ENCODE results near the gene CTNNBL1.
"Not testable (repeated sequence)": the region's sequence is repeated elsewhere in the genome, so short reads cannot be mapped to it uniquely, and the experiment has no call there.

The CTNNBL1 gene, protein sequence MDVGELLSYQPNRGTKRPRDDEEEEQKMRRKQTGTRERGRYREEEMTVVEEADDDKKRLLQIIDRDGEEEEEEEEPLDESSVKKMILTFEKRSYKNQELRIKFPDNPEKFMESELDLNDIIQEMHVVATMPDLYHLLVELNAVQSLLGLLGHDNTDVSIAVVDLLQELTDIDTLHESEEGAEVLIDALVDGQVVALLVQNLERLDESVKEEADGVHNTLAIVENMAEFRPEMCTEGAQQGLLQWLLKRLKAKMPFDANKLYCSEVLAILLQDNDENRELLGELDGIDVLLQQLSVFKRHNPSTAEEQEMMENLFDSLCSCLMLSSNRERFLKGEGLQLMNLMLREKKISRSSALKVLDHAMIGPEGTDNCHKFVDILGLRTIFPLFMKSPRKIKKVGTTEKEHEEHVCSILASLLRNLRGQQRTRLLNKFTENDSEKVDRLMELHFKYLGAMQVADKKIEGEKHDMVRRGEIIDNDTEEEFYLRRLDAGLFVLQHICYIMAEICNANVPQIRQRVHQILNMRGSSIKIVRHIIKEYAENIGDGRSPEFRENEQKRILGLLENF

DNA sequence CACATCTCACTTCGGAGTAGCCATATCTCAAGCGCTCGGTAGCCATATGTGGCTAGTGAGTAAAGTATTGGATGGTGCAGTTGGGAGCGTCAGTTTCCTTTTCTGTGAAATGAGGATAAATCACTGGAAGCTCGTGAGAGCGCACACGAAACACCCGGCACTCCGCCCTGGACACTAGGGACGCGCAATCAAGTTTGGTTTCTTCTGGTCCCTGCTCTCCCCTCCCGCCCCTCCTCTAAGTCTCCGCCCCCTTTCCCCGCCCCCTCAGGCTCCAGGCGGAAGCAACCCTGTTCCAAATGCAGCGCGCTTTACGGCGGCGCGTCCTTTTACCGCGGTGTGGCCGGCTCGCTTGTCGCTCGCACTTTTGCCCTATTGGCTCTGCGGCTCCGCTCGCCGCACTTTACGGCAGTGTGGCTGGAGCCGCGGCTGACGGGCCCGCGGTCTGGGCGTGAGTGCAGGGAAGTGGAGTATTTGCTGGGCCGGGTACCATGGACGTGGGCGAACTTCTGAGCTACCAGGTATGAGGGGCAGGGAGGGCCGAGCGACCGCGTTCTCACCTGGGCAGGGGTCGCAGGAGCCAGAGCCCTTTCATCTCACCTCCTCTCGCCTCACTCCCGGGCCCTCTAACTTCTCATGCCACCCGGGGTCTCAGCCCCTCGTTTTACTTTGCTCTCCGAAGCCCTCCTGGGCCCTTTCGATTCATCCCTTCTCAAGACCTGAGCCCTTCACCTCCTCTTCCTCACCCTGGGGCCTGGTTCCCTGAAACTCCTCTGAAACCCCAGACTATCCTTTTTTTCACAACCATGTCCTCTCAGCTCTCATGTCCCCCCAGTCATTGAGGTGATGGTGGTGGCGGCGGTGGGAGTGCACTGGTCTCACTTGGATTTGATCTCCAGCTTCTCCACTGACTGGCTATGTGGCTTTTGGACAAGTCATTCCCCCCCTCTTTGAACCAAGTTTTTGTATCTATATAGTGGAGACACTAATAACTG, at the start of gene CTNNBL1:
Gene CTNNBL1 (plus strand): TSS at position 396 of the 992 bp plus-strand sequence. CDS start 93 bp downstream, at position 489.
- peak; percentile 97 for DNase-seq

DNA sequence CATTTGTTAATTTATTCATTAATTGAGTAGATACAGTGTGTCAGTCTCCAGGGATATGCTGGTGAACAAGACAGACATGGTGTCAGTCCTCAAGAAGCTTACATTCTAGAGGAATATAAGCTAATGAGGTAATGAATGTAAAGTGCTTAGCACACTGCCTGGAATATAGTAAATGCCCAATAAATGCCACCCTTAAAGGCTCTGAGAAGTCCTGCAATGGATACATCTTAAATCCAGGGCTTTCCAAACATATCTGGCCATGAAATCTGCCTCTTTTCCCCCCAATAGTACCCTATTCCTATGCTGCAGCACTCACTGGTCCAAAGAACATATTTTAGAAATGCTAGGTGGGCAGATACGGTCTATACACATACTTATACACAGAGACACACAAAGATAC, 49.2 kb upstream of the CTNNBL1 start:
- no peak for DNase-seq

DNA sequence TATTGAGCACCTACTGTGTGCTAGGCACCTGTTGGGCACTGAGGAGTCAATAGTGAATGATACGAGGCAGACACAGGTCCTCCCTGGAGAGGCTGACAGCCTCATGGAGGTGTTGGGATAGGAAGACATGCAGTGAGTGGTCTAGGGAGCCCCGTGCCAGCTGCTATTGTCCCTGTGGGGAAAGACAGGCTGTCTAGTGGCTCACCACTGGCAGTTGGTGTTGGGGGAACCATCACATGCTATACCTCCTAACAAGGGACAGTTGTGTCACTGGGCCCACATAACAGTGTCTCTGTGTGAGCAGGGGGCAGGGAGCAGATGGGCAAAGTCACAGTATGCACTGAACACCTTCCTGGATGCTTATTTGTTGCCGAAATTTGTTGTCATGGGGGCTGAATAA, 45.9 kb upstream of the CTNNBL1 start:
- no peak for DNase-seq

DNA sequence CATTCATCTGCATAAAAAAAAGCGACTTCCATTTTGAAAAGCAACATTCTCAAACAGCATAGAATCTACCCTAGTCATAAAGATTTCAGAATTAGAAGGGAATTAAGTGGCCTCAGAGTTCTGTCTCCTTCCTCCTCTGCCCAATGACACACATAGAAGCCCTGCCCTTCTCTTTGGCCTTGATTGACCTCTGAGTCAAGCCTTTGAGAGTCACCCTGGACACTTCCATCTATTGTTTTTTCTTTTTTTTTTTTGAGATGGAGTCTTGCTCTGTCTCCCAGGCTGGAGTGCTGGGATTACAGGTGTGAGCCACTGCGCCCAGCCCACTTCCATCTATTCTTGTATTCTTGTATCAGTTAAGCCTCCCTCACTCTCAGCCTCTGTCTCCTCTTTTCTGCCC, 44.8 kb upstream of the CTNNBL1 start:
- no peak for DNase-seq

DNA sequence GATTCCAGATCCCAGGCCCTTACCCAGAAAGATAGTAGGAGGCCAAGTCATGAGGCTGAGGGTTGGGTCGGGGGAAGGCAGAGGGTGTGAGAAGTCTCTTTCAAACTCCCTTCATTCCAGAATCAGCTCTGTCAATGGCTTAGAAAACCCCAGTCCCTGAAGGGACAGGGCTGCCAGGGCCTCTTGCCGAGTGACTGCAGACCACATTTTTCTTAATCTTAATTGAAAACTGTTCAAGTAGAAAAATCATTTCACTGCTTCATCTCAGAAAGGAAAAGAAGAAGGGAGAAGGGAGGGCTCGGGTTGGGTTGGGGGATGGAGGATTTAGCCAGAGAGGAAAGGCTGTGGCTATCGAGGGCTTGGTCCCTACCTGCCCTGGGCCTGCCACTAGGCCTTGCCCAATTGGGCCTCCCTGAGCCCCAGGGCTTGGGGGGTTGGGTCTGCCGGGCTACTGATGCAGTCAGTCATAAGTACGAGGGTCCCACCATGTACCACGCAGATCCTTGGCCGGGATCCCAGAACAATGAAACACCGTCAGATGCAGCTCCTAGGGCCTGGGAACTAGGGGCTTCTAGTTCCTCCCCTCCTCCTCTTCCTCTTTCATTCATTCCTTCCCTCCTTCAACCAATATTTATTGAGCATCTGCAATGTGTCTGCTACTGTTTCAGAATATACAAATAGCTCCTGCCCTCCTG, 44.0 kb upstream of the CTNNBL1 start:
- no peak for DNase-seq

DNA sequence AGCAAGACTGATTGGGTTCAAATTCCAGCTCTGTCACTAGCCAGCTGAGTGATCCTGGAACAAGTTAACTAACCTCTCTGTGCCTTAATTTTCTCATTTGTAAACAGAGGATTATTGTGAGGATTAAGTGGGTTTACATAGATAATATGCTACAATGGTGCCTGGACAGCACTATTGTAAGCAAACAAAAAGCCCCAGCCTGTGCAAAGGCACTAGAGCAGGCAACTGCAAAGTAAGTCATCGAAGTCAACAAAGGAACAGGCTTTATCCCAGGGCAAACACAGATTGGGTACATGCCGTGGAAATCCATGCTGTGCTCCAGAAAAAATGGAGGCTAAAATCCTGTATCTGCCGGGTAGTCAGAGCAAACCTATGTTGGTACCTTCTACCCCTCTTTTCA, 43.2 kb upstream of the CTNNBL1 start:
- DNase-seq, result no peak

DNA sequence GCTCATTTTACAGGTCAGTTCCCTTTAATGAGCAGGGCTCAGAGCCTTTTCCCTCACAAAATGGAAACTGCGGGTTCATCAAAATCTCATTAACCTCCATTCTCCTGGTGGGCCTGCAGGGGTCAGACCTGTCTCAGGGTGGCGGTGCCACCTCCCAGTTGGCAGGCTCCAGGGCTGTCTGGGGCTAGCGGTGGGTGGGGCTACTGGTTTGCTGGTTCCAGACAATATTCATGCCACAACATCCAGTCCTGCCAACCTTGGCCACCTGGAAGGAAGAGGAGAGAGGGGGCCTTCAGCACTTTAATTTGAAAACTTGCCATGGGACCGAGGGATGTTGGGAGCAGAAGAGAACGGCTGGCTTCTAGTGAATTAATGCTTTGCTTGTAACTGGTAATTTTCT, 41.9 kb upstream of the CTNNBL1 start:
- DNase-seq, result peak; percentile 19

DNA sequence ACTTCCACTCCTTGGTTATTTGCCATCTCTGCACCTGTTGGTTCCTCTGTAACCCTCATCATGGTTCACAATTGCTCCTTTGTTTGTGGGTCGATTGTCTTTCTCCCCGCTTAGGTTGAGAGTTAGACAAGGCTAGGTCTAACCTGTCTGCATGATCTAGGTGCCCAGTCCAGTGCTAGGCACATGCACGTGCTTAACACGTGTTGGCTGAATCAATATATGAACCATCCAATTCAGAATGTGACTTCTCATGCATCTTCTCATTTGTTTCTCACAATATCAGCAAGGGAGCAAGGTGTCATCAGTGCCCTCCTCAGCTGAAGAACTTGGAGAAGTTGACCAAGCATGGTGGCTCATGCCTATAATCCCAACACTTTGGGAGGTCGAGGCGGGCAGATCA, 36.9 kb upstream of the CTNNBL1 start:
- DNase-seq, result no peak

DNA sequence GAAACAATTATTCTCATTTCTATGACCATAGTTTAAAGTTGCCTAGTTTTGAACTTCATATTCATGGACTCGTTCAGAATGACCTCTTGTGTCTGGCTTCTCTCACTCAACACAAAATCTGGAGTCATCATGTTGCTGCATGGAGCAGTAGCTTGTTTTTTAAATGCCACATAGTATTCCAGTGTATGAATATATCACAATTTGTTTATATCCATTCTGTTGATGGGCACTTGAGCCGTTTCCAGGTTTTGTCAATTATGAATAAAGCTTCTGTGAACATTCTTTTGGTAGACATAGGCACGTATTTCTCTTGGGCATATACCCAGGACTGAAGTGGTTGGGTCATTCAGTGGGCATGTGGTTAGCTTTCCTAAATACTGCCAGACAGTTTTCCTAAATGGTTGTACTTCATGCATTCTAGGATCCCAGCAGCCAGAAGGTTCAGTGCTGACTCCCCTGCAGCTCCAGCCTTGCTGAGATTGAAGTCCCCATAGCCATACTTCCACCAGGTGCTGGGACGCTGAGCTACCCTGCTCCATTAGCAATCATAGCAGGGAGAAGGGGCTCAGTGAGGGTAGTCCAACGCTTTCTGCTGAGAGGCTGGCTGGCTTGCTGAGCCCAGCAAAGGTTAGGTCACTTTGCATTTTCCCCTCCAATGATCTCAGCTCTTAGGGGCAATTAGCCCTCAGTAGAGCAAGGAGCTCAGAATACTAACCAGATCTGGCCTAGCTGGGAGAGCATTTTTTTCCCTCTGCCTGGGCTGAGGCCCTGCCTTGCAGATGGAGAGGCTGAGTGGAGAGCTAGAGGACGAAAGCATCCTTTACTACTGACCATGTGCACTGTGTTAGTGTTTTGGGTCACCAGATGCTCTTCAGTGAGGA, 35.7 kb upstream of the CTNNBL1 start:
- no peak for DNase-seq

DNA sequence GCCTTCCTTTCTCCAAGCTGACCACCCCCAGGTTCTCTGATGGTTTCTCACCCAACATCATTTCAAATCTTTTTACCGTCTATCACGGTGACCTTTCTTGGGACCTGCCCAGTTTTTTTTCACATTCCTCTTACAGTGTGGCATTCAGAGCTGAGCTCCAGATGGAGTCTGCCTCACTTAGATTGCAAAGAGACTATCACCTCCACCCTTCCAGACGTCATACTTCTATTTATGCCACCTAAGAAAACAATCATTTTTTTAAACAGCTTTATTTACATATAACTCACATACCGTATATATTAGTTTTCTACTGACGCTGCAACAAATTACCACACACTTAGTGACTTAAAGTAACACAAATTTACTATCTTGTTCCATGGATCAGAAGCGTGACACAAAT, 32.3 kb upstream of the CTNNBL1 start:
- DNase-seq, result no peak

DNA sequence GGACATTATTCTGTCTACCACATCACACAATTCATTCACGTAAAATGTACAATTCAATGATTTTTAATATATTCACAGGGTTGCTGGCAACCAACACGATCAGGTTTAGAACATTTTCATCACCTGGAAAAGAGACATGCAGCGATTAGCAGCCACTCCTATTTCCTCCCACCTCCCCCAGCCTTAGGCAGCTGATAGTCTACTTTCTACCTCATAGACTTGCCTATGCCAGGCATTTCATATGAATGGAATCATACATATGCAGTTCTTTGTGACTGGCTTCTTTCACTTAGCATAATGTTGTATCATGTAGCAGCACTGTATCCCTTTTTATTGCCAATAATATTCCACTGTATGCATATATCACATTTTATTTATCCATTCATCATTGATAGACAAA, 31.5 kb upstream of the CTNNBL1 start:
- no peak for DNase-seq

DNA sequence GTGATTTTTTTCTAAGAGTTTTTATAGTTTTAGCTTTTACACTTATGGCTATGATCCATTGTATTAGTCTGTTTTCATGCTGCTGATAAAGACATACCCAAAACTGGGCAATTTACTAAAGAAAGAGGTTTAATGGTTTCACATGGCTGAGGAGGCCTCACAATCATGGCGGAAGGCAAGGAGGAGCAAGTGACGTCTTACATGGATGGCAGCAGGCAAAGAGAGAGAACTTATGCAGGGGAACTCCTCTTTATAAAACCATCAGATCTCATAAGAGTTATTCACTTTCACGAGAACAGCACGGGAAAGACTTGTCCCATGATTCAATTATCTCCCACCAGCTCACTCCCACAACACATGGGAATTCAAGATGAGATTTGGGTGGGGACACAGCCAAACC, 29.2 kb upstream of the CTNNBL1 start:
- not testable (repeated sequence) for DNase-seq

DNA sequence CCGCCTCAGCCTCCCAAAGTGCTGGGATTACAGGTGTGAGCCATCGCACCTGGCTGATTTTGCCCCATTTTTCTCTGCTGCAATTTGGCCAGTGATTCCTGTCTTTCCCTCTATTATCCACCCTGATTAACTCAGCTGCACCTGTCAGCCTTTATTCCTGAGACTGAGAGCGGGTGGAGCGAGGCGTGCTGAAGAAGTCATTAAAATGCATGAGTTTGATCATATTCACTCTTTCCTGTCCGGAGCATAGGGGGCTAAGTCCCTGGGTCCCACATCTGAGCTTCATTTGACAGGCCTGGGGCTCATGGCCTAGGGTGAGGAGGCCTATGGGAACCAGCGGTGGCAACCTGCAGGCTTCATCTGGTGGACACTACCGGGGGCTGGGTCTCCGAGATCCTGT, 25.7 kb upstream of the CTNNBL1 start:
- no peak for DNase-seq

DNA sequence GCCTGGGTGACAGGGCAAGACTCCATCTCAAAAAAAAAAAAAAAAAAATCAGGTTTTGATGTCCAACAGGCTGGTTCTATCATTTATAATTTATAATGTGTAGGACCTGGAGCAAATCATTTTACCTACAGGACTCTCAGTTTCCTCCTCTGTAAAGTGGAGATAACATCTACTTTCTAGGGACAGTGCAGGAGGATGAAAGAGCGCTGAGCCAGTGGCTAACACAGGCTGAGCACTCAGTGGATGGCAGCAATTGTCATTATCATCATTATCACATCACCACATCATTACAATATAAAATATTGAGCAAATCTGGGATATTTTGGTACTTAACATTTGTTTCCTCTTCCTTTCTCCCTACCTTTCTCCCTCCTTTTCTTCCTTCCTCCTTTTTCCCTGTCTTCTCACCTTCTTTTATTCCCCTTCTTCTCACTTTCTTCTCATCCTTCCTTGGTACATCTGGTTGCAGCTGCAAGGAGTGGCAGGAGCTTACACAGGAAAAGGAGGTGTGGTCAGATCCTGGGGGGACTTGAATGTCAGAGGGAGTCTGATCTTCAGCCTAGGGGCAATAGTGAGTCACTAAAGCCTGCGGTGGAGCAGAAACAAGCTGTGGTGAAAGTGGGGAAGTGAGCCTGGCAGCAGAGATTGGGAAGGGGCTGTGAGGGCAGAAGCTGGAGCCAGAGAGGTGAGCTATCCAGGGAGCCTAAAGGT, 24.6 kb upstream of the CTNNBL1 start:
- DNase-seq, result no peak

DNA sequence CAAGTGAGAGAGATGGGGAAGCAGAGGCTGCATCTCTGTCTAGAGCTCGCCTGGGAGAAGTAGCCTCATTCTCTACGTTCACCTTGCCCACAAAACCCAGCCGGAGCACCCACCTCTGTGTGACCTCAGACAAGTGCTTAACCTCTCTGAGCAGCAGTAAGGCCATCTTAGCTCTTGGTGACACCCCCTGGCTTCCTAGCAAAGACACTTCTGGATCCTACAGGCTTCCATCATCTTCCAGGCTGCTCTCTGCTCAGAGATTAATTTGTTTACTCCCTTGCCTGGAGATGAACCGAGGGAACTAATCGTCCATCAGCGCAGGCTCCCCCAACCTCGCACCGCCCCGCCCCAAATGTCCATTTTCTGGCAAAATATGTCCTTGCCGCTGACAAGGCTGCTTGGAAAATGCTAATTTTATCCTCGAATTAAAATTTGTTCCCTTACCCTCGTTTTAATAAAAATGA, 24.0 kb upstream of the CTNNBL1 start:
- no peak for DNase-seq

DNA sequence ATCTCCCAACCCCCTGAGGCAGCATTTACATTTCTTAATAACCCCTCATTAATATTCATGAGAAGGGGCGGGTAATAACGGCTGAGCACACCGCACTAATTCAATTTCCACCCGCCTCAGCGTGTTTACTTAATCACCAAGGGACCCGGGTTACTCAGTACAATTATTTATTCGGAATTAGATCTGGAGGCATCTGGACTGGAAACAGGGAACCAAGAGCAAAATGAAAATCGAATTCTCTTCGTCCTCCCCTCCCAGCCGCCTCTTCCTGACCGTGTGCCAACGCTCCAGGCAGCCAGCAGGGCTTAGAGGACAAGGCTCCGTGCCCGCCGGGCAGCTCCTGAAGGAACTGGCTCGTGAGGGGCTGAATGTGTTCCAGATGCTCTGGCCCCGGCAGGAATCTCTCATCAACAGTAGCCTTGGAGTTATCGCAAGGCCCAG, 23.5 kb upstream of the CTNNBL1 start:
- no peak for DNase-seq

DNA sequence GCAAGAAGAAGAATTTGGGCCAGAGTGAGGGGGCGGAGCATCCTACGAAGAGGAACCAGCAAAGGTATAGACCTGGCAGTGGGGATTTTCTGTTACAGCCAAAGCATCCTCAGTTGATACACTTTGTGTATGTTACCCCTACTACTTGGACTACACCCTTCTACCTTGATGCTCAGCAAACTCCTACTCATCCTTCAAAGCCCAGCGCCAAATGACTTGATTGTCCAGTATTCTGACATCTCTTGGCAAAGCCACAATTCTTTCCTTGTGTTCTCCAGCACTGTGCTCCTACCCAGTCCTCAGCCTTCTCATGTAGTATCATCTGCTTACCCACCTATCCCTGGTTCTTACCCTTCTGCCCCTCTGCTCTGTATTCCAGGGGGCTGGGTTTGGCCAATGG, 21.7 kb upstream of the CTNNBL1 start:
- DNase-seq, result no peak

DNA sequence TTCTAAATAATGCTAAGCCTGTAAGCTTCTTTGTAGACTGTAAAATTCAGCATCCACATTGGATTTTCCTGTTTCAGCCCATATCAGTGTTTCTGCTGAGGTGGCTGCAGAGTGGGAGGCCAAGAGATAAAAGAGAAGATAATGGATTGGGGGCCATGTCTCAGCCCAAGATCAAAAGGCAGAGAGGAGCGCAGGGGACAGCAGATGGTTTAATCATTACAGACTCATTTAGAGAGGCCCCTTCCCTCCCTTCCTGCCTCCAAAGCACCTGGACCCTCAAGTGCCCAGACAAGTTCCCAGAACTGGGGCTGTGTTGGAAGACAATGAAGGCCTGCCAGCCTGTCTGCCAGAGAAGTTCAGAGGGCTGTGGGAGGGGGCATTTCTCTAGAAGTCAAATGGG, 20.4 kb upstream of the CTNNBL1 start:
- no peak for DNase-seq

DNA sequence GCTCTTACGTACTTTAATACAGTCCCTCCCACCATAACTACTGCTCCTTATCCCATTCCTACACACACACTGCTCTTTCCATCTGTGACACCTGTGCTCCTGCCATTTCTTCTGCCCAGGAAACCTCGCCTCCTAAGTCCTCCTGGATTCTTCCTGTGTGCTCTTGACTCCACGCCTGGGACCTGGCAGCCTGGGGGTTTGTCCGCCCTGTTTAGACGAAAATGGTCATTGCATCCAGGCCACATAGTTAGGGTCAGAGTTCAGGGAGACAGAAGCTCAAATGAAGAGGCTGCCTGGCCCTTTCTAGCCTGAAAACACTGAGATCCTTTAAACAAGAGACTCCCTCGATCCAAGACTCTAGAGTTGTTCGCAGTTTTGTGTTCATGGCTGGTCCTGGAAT, 17.4 kb upstream of the CTNNBL1 start:
- DNase-seq, result no peak

DNA sequence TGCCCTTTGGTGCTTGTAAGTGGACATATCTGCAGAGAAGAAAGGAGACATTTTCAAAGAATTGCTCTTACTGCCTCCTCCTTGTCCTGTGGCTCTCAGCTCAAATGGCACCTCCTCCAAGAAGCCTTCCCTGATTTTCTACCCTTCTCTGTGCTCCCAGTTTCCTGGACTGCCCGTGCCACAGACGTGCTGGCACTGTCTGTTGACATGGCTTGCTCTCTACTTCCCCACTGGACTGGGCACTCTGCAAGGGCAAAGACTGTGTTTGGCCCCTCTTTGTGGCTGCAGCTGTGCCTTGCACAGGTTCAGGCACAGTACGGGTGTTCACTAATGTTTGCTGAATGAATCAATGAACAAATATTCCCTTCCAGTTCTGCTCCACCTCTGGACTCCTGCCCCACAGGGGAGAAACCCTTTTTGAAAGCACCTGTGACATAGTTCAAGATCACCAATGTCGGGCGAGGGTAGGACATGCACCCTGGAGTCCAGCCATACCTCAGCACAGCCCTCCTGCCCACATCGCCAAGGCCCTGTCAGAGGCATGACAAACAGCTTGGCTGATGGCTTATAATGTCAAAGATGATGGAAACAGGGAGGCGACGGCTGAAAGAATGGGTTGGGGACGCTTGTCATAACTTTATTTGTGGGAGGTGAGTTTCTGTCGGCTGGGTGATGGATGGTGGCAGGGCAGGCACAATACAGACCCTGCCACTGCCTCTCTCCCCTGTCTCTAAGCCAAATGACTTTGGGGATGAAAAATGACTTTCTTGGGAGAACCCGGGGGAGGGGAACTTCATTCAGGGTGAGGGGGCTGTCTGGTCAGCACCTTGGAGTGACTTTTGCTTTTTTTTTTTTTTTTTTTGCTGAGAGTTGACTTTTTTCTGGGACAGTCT, 15.6 kb upstream of the CTNNBL1 start:
- no peak for DNase-seq

Data from stimulated activated CD4-positive, alpha-beta T cell treated with anti-CD3 and anti-CD28 coated beads, Interleukin-12 subunit alpha, Interleukin-12 subunit beta, amount 100 ng/mL, for 4 hours (primary cell).